ENCODE data around the gene SUSD4.

- TF ChIP-seq MAFK (IDR thresholded peaks at IDR 0.05; ENCODE audit: partially characterized antibody) (no peak), RCOR1 (IDR thresholded peaks at IDR 0.05; ENCODE audit: low read depth, low read length) (no peak), CTCF (IDR thresholded peaks at IDR 0.05) (no peak), SREBF2 (IDR thresholded peaks at IDR 0.05) (no peak), USF2 (IDR thresholded peaks at IDR 0.05) (no peak), REST (IDR thresholded peaks at IDR 0.05) (no peak), POLR2A (IDR thresholded peaks at IDR 0.05; ENCODE audit: low read length) (no peak), EP300 (IDR thresholded peaks at IDR 0.05) (no peak), ZSCAN20 (CRISPR knock-in tag; IDR thresholded peaks at IDR 0.05) (no peak), RAD21 (conservative IDR thresholded peaks at IDR 0.05 in 1 of 2, IDR thresholded peaks at IDR 0.05 in 1 of 2) (no peak), CBX8 (IDR thresholded peaks at IDR 0.05) (no peak), FOSL2 (IDR thresholded peaks at IDR 0.05) (no peak), FOSL2 (CRISPR knock-in tag; IDR thresholded peaks at IDR 0.05) (no peak)
- TF ChIP-seq, protein P1, sequence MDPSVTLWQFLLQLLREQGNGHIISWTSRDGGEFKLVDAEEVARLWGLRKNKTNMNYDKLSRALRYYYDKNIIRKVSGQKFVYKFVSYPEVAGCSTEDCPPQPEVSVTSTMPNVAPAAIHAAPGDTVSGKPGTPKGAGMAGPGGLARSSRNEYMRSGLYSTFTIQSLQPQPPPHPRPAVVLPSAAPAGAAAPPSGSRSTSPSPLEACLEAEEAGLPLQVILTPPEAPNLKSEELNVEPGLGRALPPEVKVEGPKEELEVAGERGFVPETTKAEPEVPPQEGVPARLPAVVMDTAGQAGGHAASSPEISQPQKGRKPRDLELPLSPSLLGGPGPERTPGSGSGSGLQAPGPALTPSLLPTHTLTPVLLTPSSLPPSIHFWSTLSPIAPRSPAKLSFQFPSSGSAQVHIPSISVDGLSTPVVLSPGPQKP (IDR thresholded peaks at IDR 0.05; ENCODE audit: low read depth, low read length): no peak
These were observed 55.8 kb downstream of the SUSD4 start for GRCh38 chr1:223308136-223308535.

All from A549 (cell line).